ENCODE data around the gene TGIF1. TPM values are rescaled to one million over a fixed set of nuclear protein-coding genes. Genes with fewer than 3 reads are reported as not detected.
"Not testable (repeated sequence)": the region's sequence is repeated elsewhere in the genome, so short reads cannot be mapped to it uniquely, and the experiment has no call there.

The TGIF1 gene
- total RNA-seq, 1 experiment from 2014 or later: 110 TPM

GRCh38 chr18:3410273-3410672 is 39.7 kb upstream of the TGIF1 start:
- H4K20me1 ChIP-seq (ENCODE audit: insufficient read depth, low read depth, low read length): no peaks in the 10 kb centered on the region
- H3K4me1 ChIP-seq (ENCODE audit: low read length): no peaks in the 10 kb centered on the region
- H3K9me3 ChIP-seq (ENCODE audit: low read length): no peaks in the 10 kb centered on the region
- DNase-seq: no peak
- no peak overlapping the region for H3K27ac ChIP-seq (ENCODE audit: low read length)
- H3K27me3 ChIP-seq (ENCODE audit: low read length): no peaks in the 10 kb centered on the region
- no peak overlapping the region for H2AFZ ChIP-seq (ENCODE audit: low read length)
- H3K4me2 ChIP-seq (ENCODE audit: low read depth, low read length, poor library complexity, severe bottlenecking): no peak overlapping the region
- H3K36me3 ChIP-seq (ENCODE audit: insufficient read depth, low read length): no peaks in the 10 kb centered on the region
- H3K9ac ChIP-seq (ENCODE audit: low read length): no peak overlapping the region
- no peak overlapping the region for H3K4me3 ChIP-seq (ENCODE audit: low read length)
- no peaks in the 10 kb centered on the region for H3K9me2 ChIP-seq (replicated peaks; ENCODE audit: insufficient read depth, low read length)
- H3K79me2 ChIP-seq (ENCODE audit: low read length): no peaks in the 10 kb centered on the region

DNA sequence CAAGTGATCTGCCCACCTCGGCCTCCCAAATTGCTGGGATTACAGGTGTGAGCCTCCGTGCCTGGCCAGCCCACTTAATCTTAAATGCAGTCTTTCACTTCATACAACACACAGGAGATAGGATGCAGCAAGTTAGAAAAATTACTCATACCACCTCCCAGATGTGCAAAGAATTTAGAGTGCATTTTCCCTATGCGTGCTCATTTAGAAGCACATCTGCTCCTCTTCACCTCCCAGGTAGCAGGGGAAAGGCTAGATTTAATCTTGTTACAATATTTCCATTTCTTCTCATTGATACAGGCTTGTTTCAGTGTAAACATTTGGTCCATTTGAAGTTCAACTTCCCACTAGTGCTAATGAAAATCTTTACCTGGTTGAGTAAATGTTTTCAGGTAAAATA is 39.1 kb upstream of the TGIF1 start:
- H3K36me3 ChIP-seq (ENCODE audit: insufficient read depth, low read length); H3K27ac ChIP-seq (ENCODE audit: low read length); H3K79me2 ChIP-seq (ENCODE audit: low read length); H3K4me1 ChIP-seq (ENCODE audit: low read length); H3K9ac ChIP-seq (ENCODE audit: low read length); H3K27me3 ChIP-seq (ENCODE audit: low read length); H2AFZ ChIP-seq (ENCODE audit: low read length); H3K4me2 ChIP-seq (ENCODE audit: low read depth, low read length, poor library complexity, severe bottlenecking); H3K9me3 ChIP-seq (ENCODE audit: low read length); DNase-seq; H3K4me3 ChIP-seq (ENCODE audit: low read length); H4K20me1 ChIP-seq (ENCODE audit: insufficient read depth, low read depth, low read length); H3K9me2 ChIP-seq (replicated peaks; ENCODE audit: insufficient read depth, low read length): not testable (repeated sequence)

DNA sequence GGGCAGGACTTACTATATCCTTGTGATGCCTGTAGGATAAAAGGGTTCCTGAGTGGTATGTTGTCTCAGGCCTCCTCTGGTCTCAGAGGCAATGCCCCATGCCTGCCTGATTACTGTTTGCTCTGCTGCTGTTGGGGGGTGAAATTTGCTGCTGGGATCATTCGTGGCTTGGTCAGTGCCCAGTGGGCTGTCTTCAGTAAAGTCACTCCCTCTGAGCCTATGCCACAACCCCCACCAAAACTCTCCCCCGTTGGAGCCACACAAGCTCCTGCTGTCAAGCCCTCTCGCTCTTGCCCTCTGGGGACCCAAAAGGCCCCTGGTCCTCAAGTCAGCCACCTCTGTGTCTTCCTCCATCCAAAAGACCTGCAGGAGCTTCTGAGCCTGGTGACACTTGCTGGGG is 38.6 kb upstream of the TGIF1 start:
- Histone ChIP-seq H2AFZ (ENCODE audit: low read length) (no peak overlapping the region), H3K4me1 (ENCODE audit: low read length) (no peaks in the 10 kb centered on the region), H3K27me3 (ENCODE audit: low read length) (no peaks in the 10 kb centered on the region), H3K9ac (ENCODE audit: low read length) (no peak overlapping the region), H3K4me2 (ENCODE audit: low read depth, low read length, poor library complexity, severe bottlenecking) (no peak overlapping the region), H3K9me3 (ENCODE audit: low read length) (no peaks in the 10 kb centered on the region), H3K4me3 (ENCODE audit: low read length) (no peak overlapping the region), H3K36me3 (ENCODE audit: insufficient read depth, low read length) (no peaks in the 10 kb centered on the region), H3K9me2 (replicated peaks; ENCODE audit: insufficient read depth, low read length) (no peaks in the 10 kb centered on the region), H3K79me2 (ENCODE audit: low read length) (no peaks in the 10 kb centered on the region), H3K27ac (ENCODE audit: low read length) (no peak overlapping the region), H4K20me1 (ENCODE audit: insufficient read depth, low read depth, low read length) (no peaks in the 10 kb centered on the region)
- DNase-seq: no peak

DNA sequence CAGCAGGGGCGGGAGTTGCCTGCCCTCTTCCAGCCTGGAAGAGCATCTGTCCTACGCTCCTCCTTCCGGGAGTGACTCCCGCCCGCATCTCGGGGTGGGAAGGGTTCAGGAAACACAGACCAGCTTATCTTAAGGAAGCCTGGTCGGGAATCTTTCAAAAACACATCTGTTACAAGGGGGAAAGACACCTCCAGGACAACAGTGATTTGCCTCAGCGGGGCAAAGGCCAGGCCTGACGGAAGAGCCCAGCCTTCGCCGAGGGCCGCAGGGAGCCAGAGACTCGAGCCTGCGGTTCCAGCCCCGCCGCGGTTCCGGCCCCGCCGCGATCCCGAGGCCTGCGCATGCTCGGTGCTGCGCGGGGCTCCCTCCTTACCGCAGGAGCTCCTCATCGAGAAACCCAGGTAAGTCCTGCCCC is 38.1 kb upstream of the TGIF1 start:
- no peaks in the 10 kb centered on the region for H3K27me3 ChIP-seq (ENCODE audit: low read length)
- no peaks in the 10 kb centered on the region for H3K4me1 ChIP-seq (ENCODE audit: low read length)
- H3K9me2 ChIP-seq (replicated peaks; ENCODE audit: insufficient read depth, low read length): no peaks in the 10 kb centered on the region
- H3K4me2 ChIP-seq (ENCODE audit: low read depth, low read length, poor library complexity, severe bottlenecking): no peak overlapping the region
- no peaks in the 10 kb centered on the region for H3K9me3 ChIP-seq (ENCODE audit: low read length)
- H2AFZ ChIP-seq (ENCODE audit: low read length): no peak overlapping the region
- no peak overlapping the region for H3K27ac ChIP-seq (ENCODE audit: low read length)
- H4K20me1 ChIP-seq (ENCODE audit: insufficient read depth, low read depth, low read length): no peaks in the 10 kb centered on the region
- DNase-seq: no peak
- no peak overlapping the region for H3K9ac ChIP-seq (ENCODE audit: low read length)
- no peaks in the 10 kb centered on the region for H3K79me2 ChIP-seq (ENCODE audit: low read length)
- no peaks in the 10 kb centered on the region for H3K36me3 ChIP-seq (ENCODE audit: insufficient read depth, low read length)
- H3K4me3 ChIP-seq (ENCODE audit: low read length): no peak overlapping the region

DNA sequence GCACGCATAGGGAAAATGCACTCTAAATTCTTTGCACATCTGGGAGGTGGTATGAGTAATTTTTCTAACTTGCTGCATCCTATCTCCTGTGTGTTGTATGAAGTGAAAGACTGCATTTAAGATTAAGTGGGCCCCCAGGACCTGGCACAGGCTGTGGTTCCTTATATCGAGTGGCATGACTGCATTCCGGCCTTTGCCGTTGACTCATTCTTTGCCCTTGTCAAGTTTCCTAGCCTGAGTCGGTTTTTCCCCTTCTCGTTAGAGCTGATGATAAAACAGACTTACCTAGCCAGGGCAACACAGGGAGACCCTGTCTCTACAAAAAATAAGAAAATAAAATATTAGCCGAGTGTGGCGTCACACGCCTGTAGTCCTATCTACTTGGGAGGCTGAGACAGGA is 37.4 kb upstream of the TGIF1 start:
- not testable (repeated sequence) for H3K4me1 ChIP-seq (ENCODE audit: low read length); H3K9me2 ChIP-seq (replicated peaks; ENCODE audit: insufficient read depth, low read length); H3K36me3 ChIP-seq (ENCODE audit: insufficient read depth, low read length); H2AFZ ChIP-seq (ENCODE audit: low read length); DNase-seq; H3K27ac ChIP-seq (ENCODE audit: low read length); H3K9me3 ChIP-seq (ENCODE audit: low read length); H3K4me2 ChIP-seq (ENCODE audit: low read depth, low read length, poor library complexity, severe bottlenecking); H3K79me2 ChIP-seq (ENCODE audit: low read length); H3K4me3 ChIP-seq (ENCODE audit: low read length); H3K27me3 ChIP-seq (ENCODE audit: low read length); H4K20me1 ChIP-seq (ENCODE audit: insufficient read depth, low read depth, low read length); H3K9ac ChIP-seq (ENCODE audit: low read length)

DNA sequence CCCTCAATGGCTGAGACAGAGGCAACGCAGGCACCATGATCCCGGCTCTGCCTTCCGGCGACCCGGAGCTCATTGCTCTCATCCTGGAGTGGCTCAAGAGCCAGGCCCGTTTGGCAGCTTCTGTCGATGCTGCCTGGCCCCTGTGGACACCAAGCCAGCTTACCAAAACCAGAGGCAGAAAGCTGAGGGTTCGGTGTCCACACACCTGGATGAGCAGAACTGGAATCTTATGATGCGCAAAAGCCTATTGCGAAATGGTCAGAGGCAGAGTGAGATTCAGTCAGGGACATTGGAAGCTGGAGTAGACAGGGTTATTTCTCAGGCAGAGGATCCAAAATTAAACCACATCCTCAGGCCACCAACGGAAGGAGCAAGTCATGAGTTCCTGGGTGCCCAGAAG is 34.9 kb upstream of the TGIF1 start:
- H3K79me2 ChIP-seq (ENCODE audit: low read length): no peaks in the 10 kb centered on the region
- H3K27ac ChIP-seq (ENCODE audit: low read length): no peak overlapping the region
- no peaks in the 10 kb centered on the region for H3K36me3 ChIP-seq (ENCODE audit: insufficient read depth, low read length)
- H2AFZ ChIP-seq (ENCODE audit: low read length): no peak overlapping the region
- no peak overlapping the region for H3K4me3 ChIP-seq (ENCODE audit: low read length)
- no peak for DNase-seq
- H4K20me1 ChIP-seq (ENCODE audit: insufficient read depth, low read depth, low read length): no peaks in the 10 kb centered on the region
- H3K9ac ChIP-seq (ENCODE audit: low read length): no peak overlapping the region
- H3K4me2 ChIP-seq (ENCODE audit: low read depth, low read length, poor library complexity, severe bottlenecking): no peak overlapping the region
- no peaks in the 10 kb centered on the region for H3K4me1 ChIP-seq (ENCODE audit: low read length)
- no peaks in the 10 kb centered on the region for H3K27me3 ChIP-seq (ENCODE audit: low read length)
- H3K9me2 ChIP-seq (replicated peaks; ENCODE audit: insufficient read depth, low read length): no peaks in the 10 kb centered on the region
- H3K9me3 ChIP-seq (ENCODE audit: low read length): no peaks in the 10 kb centered on the region

DNA sequence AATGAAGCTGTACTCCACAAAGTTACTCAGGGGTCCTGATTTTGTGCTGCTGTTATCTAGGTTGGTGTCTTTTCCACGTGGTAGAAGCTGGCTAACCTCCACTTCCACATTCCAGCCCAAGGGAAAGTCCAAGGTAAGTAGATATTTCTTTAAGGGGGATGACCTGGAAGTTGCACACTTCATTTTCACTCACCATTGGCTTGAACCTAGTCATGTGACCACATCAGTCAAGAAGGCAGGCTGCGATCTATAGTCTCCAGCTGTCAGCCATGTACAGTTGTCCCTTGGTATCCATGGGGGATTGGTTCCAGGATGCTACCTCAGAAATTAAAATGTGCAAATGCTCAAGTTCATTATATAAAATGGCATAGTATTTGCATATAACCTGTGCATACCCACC is 31.9 kb upstream of the TGIF1 start:
- Histone ChIP-seq H3K27ac (ENCODE audit: low read length) (no peak overlapping the region), H3K4me3 (ENCODE audit: low read length) (no peak overlapping the region), H3K4me1 (ENCODE audit: low read length) (no peaks in the 10 kb centered on the region), H4K20me1 (ENCODE audit: insufficient read depth, low read depth, low read length) (no peaks in the 10 kb centered on the region), H3K36me3 (ENCODE audit: insufficient read depth, low read length) (no peaks in the 10 kb centered on the region), H3K79me2 (ENCODE audit: low read length) (no peaks in the 10 kb centered on the region), H3K4me2 (ENCODE audit: low read depth, low read length, poor library complexity, severe bottlenecking) (no peak overlapping the region), H2AFZ (ENCODE audit: low read length) (no peak overlapping the region), H3K27me3 (ENCODE audit: low read length) (peaks cover 3% of the 10 kb centered on the region; the same call in 1 of the 2 replicates), H3K9me2 (replicated peaks; ENCODE audit: insufficient read depth, low read length) (no peaks in the 10 kb centered on the region), H3K9me3 (ENCODE audit: low read length) (no peaks in the 10 kb centered on the region), H3K9ac (ENCODE audit: low read length) (no peak overlapping the region)
- DNase-seq: no peak

GRCh38 chr18:3420919-3421279 is 29.1 kb upstream of the TGIF1 start:
- no peaks in the 10 kb centered on the region for H3K9me2 ChIP-seq (replicated peaks; ENCODE audit: insufficient read depth, low read length)
- H3K36me3 ChIP-seq (ENCODE audit: insufficient read depth, low read length): no peaks in the 10 kb centered on the region
- H4K20me1 ChIP-seq (ENCODE audit: insufficient read depth, low read depth, low read length): no peaks in the 10 kb centered on the region
- H3K9ac ChIP-seq (ENCODE audit: low read length): no peak overlapping the region
- peaks cover 3% of the 10 kb centered on the region; the same call in 1 of the 2 replicates for H3K27me3 ChIP-seq (ENCODE audit: low read length)
- no peak overlapping the region for H3K27ac ChIP-seq (ENCODE audit: low read length)
- no peaks in the 10 kb centered on the region for H3K79me2 ChIP-seq (ENCODE audit: low read length)
- no peak overlapping the region for H2AFZ ChIP-seq (ENCODE audit: low read length)
- H3K4me2 ChIP-seq (ENCODE audit: low read depth, low read length, poor library complexity, severe bottlenecking): no peak overlapping the region
- H3K9me3 ChIP-seq (ENCODE audit: low read length): no peaks in the 10 kb centered on the region
- no peaks in the 10 kb centered on the region for H3K4me1 ChIP-seq (ENCODE audit: low read length)
- no peak for DNase-seq
- H3K4me3 ChIP-seq (ENCODE audit: low read length): no peak overlapping the region

DNA sequence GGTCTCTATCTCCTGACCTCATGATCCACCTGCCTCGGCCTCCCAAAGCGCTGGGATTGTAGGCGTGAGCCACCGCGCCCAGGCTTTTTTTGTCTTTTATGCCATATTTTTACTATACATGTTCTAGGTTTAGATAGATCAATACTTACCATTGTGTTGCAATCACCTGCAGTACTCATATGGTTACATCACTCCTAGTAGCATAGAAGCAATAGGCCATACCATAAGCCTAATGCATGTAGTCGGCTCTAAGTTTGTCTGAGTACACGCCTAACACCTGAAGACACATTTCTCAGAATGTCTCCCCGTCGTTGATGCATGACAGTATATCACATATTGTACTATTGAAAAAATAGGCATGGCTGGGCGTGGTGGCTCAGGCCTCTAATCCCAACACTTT is 27.1 kb upstream of the TGIF1 start:
- no peak overlapping the region for H2AFZ ChIP-seq (ENCODE audit: low read length)
- no peaks in the 10 kb centered on the region for H3K79me2 ChIP-seq (ENCODE audit: low read length)

More for the DNA sequence above, 27.1 kb upstream of the TGIF1 start:
- no peak overlapping the region for H3K4me3 ChIP-seq (ENCODE audit: low read length)
- no peaks in the 10 kb centered on the region for H3K9me2 ChIP-seq (replicated peaks; ENCODE audit: insufficient read depth, low read length)
- H3K27me3 ChIP-seq (ENCODE audit: low read length): peaks cover 3% of the 10 kb centered on the region; the same call in 1 of the 2 replicates
- no peaks in the 10 kb centered on the region for H3K4me1 ChIP-seq (ENCODE audit: low read length)
- H3K9ac ChIP-seq (ENCODE audit: low read length): no peak overlapping the region
- H4K20me1 ChIP-seq (ENCODE audit: insufficient read depth, low read depth, low read length): no peaks in the 10 kb centered on the region
- no peak overlapping the region for H3K4me2 ChIP-seq (ENCODE audit: low read depth, low read length, poor library complexity, severe bottlenecking)
- no peaks in the 10 kb centered on the region for H3K9me3 ChIP-seq (ENCODE audit: low read length)
- no peaks in the 10 kb centered on the region for H3K36me3 ChIP-seq (ENCODE audit: insufficient read depth, low read length)
- DNase-seq: no peak
- H3K27ac ChIP-seq (ENCODE audit: low read length): no peak overlapping the region

Data from Karpas-422 (cell line).